GM08714 (cell line): ENCODE results near the gene CTSA.
A peak's percentile ranks its signal among the peaks of the same experiment; 100 is the strongest.
"Not testable (repeated sequence)": the region's sequence is repeated elsewhere in the genome, so short reads cannot be mapped to it uniquely, and the experiment has no call there.

Source experiments
- H3K4me3 ChIP-seq: fragments of 200-500 bp; sonication (Bioruptor generic); 2 replicates; pipeline ENCODE4 v1.5.1; 2014; ENCODE audit warnings: mild to moderate bottlenecking, low read length, inconsistent platforms
- ZNF274 ChIP-seq: IDR thresholded peaks from 2 replicates; pipeline ENCODE4 v1.6.1; 2012; ENCODE audit warnings: mild to moderate bottlenecking, low read depth, low read length

The CTSA gene

GRCh38 chr20:45857882-45858216 lies 33.3 kb upstream of the CTSA start:
- H3K4me3 ChIP-seq: peak overlapping the region; percentile 76

GRCh38 chr20:45859916-45860315 lies 31.2 kb upstream of the CTSA start:
- no peak overlapping the region for H3K4me3 ChIP-seq
- TF ChIP-seq ZNF274: no peak

More at GRCh38 chr20:45857882-45858216, 33.3 kb upstream of the CTSA start:
- no peak for TF ChIP-seq ZNF274

DNA sequence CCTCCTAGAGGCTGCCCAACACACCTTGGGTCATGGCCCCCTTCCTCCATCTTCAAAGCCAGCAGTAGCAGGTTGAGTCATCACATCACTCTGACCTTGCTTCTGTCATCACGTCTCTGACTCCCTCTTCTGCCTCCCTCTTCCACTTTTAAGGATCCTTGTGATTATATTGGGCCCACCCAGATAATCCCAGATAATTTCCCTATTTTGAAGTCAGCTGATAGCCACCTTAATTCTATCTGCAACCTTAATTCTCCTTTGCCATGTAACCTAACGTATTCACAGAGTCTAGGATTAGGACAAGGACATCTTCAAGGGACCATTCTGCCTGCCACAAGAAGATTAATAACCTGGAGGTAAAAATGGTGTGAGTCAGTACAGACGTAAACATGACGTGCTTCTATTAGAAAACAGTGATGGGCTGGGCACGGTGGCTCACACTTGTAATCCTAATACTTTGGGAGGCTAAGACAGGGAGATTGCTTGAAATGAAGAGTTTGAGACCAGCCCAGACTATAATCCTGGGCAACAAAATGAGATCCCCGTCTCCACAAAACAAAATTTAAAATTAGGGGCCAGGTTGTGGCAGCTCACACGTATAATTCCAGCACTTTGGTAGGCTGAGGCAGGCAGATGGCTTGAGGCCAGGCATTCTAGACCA lies 30.4 kb upstream of the CTSA start:
- TF ChIP-seq ZNF274: no peak
- H3K4me3 ChIP-seq: no peak overlapping the region

DNA sequence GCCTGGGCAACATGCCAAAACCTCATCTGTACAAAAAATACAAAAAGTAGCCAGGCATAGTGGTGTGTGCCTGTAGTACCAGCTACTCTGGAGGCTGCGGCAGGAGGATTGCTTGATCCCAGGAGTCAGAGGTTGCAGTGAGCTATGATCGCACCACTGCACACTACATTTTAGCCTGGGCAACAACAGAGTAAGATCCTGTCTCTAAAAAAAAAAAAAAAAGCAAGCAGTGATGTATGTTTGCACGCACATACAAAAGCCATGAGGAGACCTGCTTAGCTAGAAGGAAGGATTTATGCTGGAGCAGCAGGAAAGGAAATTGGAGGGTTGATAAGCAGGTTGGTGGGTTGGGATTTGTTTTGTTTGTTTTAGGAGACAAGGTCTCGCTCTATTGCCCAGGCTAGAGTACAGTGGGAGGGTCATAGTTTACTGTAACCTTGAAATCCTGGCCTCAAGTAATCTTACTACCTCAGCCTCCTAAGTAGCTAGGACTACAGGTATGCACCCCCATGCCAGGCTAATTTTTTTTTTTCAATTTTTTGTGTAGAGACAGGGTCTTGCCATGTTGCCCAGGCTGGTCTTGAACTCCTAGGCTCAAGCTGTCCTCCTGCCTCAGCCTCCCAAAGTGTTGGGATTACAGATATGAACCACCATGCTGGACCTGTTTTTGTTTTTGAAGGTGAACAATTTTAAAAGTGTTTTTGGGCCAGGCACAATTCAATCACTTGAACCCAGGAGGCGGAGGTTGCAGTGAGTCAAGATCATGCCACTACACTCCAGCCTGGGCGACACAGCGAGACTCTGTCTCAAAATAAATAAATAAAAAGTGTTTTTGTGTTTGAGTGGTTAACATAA lies 29.7 kb upstream of the CTSA start:
- no peak for TF ChIP-seq ZNF274
- no peak overlapping the region for H3K4me3 ChIP-seq

DNA sequence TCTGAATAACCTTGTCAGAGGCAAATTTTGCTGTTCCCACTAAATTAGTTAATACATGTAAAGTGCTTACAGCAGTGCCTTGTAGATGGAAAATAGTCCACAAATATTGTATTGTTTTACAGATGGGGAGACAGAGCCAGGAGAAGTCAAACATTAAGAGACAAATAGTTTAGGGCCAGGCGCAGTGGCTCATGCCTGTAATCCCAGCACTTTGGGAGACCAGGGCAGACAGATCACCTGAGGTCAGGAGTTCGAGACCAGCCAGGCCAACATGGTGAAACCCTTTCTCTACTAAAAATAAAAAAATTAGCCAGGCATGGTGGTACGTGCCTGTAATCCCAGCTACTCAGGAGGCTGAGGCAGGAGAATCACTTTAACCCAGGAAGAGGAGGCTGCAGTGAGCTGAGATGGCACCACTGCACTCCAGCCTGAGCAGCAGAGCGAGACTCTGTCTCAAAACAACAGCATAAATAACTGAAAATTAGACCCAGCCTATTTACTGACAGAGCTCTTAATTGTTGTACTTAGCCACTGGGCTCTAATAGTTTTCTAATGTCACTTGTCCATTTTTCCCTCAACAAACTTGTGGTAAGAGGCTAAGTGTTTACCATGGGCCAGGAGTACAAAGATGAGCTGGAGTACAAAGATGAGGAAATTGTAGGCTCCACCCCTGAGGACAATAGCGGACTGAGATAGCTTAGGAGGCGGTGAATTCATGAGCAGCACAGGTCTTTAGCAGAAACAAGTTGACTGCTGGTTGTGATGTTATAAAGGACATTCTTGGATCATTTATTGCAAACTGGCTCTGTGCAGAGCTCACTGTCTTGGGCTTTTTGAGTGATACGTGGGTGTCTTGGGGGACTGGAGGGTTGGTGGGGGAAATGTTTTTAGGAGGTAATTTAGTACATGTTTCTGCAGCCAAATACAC lies 27.3 kb upstream of the CTSA start:
- no peak for TF ChIP-seq ZNF274
- H3K4me3 ChIP-seq: no peak overlapping the region

DNA sequence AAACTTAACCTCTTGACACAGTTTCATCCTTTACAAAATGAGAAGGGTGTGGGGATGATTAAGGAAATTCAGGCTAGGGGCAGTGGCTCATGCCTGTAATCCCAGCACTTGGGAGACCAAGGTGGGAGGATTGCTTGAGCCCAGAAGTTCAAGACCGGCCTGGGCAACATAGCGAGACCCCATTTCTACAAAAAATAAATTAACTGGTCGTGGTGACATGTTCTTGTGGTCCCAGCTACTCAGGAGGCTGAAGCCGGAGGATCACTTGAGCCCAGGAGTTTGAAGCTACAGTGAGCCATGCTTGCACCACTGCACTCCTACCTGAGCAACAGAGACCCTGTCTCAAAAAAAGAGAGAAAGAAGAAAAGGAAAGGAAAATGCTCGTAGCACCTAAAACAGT lies 24.7 kb upstream of the CTSA start:
- no peak for TF ChIP-seq ZNF274
- no peak overlapping the region for H3K4me3 ChIP-seq

DNA sequence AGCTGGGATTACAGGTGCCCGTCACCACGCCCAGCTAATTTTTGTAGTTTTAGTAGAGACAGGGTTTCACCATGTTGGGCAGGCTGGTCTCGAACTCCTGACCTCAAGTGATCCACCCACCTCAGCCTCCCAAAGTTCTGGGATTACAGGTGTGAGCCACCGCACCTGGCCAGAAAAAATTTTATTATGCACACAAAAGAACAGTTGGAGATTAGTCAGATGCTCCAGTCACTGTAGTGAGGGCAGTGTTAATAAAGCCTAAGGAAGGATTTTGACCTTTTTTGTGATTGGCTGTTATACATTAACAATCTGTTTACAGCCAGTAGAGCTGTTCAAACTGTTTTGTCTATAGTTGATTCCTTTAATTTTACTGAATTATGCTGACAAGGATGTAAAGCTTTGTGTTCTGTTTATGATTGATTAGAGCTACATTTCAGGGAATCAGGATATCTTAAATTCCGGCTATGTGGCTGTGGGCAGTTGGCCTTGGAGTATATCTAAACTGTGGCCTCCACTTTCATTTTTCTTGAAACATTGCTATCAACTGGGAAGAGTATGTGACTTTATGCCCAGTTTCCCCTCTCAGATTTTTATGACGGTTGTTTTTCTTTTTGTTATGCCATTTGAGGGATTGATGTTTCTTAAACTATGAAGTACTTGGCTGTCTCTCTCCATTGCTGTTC lies 23.9 kb upstream of the CTSA start:
- no peak overlapping the region for H3K4me3 ChIP-seq
- no peak for TF ChIP-seq ZNF274

DNA sequence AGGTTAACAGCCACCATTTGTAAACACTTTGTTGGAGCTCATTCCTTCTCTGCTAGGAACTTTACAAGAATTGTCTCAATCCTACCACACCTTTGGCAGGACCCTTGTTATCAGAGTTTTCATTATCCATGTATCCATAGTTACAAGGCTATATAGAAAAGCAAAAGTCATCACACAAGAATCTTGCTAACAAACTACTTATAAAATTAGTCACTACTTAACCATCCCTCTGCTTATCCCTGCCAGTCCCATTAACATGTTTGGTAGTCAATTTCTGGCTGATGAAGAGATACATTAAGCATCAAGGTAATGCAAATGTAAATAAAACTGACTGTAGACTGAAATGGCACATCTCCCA lies 23.3 kb upstream of the CTSA start:
- TF ChIP-seq ZNF274: no peak
- H3K4me3 ChIP-seq: no peak overlapping the region

- no peak overlapping the region for H3K4me3 ChIP-seq
- TF ChIP-seq ZNF274: no peak
Observed at GRCh38 chr20:45872626-45873025, 18.5 kb upstream of the CTSA start.

DNA sequence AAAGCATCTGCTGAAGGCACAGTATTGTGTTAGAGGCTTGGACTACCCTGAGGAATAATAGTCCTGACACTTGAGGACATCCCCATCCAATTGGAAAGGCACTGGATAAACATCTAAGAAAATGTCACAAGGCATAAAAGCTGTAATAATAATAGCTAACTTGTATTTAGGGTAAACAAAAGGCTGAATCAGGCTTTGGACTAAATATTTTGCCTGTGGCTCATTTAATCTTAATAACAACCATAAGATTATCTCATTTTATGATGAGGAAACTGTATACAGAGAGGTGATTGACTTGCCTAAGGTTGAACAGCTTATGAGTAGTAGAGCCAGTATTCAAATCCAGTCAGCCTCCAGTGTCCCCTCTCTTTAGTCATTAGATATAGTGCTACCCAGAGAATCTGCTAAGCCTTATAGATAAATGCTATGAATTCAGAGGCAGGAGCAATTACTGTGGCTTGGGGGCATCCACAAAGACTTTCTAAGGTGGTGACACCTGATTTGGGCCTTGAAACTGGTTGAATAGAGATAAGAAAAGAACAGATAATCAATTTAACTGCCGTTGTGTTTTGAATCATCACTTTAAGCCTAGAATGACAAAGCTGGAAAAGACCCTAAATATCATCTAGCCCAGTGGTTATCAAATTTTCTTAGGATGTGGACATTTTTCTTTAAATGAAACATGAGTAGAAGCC lies 17.6 kb upstream of the CTSA start:
- TF ChIP-seq ZNF274: no peak

DNA sequence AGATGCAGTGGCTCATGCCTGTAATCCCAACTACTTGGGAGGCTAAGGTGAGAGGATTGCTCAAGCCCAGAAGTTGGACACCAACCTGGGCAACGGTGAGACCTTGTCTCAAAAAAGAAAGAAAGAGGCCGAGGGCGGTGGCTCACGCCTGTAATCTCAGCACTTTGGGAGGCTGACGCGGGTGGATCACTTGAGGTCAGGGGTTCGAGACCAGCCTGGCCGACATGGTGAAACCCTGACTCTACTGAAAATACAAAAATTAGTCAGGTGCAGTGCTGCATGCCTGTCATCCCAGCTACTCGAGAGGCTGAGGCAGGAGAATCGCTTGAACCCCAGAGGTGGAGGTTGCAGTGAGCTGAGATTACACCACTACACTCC lies 17.0 kb upstream of the CTSA start:
- not testable (repeated sequence) for H3K4me3 ChIP-seq

More for the DNA sequence above, 17.6 kb upstream of the CTSA start:
- no peak overlapping the region for H3K4me3 ChIP-seq

- no peak for TF ChIP-seq ZNF274
- H3K4me3 ChIP-seq: no peak overlapping the region
Observed at GRCh38 chr20:45874576-45874975, 16.6 kb upstream of the CTSA start.

DNA sequence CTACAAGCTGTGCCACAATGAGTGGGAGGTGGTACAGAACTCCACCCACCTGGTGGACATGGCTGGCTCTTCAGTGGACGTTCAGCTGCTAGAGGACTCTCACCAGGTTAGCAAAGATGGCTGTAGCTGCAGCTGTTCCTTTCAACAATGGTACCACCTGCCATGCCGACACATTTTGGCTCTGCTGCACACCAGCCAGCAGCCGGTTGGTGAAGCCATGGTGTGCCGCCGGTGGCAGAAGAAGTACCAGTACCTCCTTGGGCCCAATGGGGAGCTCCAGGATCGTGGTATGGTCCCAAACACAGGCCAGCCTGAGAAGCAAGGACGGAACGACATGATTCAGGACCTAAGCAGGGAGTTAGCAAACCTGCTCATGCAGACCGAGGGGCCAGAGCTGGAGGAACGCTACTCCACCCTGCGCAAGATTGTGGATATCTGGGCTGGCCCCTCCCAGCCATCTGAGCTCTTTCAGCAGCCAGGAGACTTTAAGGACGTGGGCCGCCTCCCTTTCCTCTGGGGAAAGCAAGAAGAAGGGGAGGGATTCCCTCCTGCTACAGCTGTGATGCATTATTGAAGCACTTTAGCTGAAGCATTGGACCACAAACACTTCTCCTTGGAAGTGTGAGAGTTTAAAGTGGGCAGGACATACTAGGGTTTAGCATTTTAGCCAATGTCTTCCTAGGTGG lies 12.9 kb upstream of the CTSA start:
- no peak for TF ChIP-seq ZNF274
- H3K4me3 ChIP-seq: no peak overlapping the region
